NCI-H526 (cell line): ENCODE data around the gene RAD51B.

Source experiments
- DNase-seq, 2 experiments: peaks; one replicate each; lab custom pipeline; 2025; lab: John Stamatoyannopoulos, UW

RAD51B gene

DNA sequence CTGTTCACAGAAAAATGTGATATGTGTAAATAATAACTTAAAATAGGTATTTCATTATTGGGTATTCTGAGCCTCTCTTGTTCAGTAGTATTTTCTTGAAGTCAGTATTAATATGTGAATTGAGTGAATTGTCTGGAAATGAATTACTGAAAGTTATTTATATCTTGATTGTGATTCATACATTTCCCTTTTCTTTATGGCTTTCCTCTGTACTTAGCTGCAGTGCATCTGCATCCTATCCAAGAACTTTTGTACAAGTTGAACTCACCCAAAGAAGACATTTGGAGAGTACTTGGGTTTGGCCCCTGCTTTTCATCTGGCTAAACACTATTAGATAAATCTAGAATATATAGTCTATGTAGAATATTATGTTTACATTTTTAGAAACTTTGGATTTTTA lies 326.0 kb downstream of the RAD51B start:
- no peak for DNase-seq

DNA sequence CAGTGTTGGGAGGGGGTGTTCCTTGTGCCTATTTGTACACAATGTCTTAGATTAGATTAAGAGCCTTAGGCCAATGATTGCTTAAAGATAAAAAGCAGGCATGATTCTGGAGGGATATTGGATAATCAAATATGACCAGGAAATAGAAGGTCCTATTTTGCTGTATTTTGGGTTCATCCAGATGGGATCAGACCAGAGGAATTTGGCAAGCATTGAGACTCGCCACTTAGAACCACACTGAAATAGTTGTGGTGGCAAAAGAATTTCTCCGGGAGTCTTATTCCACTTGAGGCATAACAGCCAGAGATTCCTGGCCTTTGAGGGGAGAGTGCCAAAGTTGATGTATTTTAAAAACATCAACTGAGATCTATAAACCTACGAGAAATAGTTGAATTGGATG lies 327.2 kb downstream of the RAD51B start:
- DNase-seq, result no peak

DNA sequence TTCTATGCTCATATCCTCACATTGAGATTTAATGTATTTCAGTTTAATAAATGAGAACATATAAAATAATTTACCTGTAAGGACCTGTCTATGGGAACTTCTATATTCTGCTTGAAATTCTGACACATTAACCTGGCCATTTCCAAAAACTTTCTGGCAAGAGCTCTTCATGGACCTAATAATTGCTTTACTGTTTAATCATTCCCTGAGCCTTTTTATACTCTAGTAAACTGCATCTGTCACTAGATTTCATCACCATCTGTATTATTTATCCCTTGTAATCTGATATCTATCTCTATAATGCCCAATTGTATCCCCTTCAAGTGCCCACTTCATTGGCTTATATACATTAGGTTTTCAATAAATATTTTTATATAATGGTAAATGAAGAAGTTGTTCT lies 327.7 kb downstream of the RAD51B start:
- no peak for DNase-seq

DNA sequence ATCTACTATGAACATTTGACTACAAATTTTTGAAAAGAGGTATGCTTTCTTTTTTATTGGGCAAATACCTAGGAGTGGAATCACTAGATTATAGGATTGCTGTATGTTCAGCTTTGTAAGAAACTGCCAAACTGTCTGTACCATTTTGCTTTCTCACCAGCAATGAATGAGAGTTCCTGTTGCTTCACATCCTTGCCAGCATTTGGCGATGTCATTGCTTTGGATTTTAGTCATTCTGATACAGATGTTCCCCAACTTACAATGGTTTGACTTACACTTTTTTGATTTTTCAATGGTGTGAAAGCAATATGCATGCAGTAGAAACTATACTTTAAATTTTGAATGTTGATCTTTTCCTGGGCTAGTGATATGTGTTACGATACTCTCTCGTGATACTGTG lies 328.7 kb downstream of the RAD51B start:
- no peak for DNase-seq

DNA sequence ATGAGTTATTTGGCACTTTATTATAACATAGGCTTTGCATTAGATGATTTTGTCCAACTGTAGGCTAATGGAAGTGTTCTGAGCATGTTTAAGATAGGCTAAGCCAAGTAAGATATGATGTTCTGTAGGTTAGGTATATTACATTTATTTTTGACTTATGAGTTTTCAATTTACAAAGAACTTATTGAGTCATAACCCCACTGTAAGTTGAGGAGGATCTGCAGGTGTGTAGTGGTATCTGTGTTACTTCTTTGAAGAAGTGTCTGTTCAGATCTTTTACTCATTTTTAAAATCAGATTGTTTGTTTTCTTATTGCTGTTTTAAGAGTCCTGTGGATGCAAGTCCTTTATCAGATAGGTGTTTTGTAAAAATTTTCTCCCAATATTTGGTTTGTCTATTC lies 329.2 kb downstream of the RAD51B start:
- no peak for DNase-seq

DNA sequence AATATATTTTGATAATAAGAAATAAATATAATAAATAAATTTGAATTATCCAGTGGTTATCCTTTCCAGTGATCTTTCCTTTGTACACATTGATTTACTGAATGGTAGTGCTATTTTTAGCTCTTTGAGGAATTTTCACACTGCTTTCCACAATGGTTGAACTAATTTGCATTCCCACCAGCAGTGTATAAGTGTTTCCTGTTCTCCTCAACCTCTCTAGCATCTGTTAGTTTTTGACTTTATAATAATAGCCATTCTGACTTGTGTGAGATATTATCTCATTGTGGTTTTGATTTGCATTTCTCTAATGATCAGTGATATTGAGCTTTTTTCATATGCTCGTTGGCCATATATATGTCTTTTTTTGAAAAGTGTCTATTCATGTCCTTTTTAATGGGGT lies 333.7 kb downstream of the RAD51B start:
- DNase-seq, result peak; percentile 30 to 49

DNA sequence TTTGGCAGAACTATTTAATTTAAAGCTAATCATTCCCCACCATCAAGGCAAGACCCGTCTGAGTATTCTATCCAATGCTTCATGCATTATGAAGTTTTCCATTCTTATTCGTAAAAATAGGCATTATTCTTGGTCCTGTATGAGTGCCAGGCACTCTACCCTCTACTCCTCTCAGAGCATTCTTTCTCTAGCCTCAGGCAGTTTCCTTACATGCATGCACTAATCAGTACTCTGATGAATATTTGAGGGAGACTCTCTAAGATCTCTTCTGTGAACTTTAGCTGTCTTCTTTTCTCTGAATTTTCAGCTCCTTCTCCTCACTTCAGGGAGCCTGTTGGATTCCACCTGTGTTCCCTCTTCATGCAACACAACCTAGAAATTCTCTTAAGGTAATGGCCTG lies 334.7 kb downstream of the RAD51B start:
- DNase-seq, result no peak

DNA sequence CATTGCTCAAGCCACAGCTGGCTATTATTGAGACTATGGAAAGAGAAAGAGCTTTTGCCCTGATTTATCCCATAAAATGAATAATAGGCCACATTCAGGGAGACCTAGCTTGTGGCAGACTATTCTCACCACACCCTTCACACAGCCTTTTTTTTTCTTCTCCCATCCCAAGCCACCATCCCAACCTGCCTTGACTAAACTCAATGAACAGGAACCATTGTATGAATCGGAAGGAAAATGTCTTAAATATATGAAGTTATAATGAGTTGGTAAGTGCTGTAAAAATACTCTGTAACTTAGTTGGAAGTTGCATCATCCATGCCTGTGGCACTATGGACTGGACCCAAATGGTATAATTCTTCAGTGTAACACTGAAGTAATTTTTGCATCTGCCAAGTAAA lies 338.4 kb downstream of the RAD51B start:
- no peak for DNase-seq

DNA sequence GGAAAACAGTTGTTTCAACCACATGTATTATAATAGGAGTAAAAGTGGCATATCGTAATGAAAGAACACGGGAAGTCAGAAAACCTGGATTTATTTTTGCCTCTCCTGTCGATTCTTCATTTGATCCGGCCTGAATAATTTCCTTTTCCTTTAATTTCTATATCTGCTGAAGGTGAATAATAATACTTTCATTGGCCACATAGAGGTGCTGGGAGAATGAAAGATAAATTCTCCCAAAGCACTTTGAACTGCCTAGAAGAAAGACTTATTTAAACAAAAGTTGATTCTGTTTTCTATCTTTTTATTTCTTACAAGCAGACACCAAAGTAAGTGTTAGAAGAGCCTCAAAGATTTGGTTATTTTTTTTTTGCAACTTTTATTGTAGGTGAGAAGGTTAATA lies 339.1 kb downstream of the RAD51B start:
- DNase-seq, result no peak

DNA sequence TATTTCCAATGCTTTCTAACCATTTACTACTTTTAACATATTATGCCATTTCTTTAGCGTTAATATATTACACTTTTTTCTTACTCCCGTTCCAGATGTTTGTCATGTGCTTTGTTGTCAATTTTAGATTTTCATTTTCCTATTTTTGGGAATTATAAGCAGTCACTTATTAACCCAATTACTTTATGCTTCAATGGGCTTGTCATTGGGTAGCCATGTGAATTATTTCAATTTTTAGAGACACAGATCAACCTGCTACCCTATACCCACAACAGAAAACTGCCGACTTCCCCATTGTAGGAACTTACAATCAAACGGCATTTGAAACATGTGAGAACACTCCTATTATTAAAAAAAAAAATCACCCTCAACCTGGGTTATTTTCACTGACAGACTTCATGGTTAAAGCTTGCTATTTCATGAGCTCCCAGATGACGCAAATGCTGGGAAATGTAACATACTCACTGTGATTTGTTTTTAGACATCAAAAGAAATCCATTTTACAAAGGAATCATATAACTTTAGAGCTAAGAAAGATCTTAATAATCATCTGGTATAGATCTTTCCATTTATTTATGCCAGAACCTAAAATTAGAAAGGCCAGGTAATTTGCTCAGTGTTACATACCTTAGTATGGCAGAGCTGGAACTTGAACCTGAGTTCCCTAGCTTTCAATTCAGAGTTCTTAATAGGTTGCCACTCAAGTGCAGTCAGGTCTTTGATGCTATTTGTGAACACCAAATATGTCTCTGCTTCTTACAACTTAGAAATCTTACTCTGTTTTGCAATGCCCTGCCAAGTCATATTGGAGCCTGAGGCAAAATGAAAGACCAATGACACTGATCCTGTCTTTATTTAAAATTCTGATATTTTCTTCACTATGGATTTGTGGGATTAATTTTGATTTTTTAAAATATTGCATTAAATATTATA lies 340.4 kb downstream of the RAD51B start:
- no peak for DNase-seq

DNA sequence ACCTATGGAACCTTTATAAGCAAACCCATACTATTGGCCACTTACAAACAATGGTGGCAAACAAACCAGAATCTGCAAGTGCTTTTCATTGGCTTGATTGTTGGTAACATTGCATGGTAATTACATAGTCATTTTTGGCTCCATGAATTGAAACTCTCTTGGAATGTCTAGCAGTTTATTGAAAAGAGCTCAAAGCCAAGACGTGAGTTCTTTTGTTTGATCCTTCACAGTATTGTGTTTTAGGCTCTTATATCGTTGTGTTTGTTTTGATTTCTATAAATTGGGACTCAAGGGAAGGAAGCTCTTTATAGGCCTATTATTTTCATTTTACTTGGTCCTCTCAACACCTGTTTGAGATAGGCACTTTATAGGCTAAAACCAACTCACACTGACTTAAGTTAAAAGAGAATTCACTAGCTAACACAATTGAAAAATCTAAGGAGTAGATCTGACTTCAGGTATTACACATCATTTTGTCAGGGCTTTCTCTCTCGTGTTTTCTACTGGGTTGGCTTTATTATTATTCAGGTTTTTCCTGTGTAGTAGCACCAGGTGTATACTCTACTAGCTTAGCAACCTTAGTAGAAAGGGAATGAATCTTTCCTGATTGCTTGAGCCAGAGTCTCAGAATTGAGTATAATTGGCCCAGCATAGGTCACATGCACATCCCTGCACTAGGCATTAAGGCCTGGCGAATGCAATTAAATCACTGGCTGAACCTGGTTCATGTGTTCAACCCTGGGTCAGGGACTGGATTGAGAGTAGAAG lies 341.4 kb downstream of the RAD51B start:
- DNase-seq, result no peak

DNA sequence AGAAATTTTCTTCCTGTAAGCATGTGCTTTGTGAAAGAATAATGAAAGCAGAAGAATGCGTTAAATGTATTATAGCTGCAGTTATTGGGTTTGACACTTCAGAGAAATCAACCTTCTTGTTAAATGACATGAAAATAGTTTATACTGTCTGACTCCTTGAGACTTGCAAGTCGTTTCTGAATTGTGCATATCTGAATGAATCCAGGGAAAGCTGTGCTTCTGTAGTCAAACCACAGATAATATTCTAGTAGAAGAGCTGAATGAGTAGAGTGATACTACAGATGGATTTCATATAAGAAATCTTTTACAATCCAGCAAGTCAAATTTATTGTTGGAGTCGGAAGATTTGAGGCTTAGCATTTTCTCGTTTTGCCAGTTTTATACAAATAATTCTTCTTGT lies 343.3 kb downstream of the RAD51B start:
- no peak for DNase-seq

DNA sequence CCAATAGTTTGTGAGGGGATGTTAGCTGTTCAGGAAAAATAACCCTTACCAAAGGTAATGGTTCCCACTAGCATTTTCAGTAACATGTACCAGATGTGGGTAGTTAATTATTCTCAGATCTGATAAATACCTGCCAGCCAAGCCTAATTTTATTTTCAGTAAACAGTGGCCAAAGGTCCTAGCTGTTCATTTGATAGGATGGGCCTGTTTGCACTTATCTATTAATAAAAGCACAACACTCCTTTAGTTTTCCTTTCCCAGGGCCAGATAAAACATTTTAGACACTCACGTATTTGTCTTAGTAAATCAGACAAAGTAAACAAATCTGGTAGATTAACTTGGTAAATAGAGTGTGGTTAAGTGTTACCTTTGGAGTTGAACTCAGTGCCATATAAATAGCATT lies 345.1 kb downstream of the RAD51B start:
- no peak for DNase-seq

DNA sequence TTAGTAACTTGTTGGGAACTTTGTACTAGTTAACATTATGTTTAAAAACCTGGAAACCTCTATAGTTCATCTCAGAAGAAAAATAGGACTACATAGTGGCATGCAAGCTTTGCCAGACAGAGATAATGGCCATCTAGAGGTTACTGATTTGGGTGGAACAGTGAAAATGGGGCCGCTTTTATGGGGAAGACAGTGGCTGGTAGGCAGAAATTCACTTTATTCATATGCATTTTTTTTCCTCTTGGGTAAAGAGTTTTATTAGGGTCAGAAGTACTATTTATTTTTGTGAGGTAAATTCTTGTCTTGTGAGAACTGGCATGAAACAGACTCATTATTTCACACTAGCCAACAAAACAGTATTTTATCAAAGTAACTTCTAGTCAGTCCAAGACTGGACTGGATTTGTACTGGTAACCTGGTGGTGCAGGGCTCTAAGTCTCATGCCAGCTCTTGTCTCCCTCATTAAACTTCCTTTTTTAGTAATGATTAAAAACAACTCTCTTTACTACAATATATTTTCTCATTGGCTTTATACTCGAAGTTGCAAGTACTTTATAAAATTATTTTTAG lies 345.8 kb downstream of the RAD51B start:
- no peak for DNase-seq

DNA sequence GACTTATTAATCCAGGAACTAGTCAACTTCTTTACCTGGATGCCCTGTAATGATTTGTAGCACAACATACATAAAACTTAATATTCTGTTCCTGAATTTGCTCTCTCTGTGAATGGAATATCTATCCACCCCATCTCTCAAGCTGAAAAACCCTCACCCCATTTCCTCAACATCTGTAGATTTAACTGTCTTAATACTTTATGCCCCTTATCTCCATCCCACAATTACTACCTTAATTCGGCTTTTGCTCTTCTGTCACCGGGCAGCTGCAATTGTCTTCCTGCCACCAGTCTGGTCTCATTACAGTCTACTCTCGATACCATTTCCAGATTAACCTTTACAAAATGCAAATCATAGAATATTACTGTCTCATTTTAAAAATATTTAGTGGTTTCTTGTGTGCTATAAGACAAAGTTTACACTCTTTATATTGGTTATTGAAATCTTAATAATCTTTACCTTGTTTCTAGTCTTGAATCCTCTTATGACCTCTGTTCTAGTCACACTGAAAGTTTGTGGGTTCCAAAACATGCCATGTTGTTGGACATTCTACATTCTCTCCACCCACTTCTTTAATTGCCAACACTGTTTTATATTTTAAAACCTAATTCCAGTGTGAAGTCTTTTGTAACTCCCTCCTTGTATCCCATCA lies 347.3 kb downstream of the RAD51B start:
- DNase-seq, result no peak

DNA sequence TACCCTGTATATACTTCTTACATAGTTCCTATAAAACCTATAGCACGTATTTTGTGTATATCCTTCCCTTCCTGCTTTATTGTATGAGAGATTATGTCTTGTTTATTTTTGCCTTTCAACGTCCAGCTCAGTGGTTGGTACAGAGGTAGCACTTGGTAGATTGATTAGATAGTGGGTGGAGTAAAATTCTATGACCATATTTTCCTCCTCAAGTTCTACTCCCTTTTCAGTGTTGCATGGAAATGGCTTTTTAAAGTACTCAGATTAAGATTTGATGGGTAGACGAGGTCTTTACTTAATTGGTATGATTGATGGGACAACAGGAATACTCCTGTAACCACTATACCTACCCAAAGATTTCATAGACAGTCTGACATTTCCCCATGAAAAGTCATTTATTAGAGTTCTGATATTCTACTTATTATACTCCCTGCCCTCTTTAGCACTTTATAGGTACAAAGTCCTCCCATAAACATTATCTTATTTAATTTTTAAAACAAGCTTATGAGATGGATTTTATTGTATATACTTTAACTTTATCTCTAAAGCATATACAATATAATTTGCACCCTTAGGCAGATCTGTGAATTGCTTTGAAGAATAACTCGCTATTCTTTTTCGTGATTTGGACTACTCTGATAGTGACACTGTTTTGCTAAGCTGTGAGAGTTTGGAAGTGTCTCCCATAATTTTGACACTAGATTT lies 348.0 kb downstream of the RAD51B start:
- DNase-seq, result no peak

DNA sequence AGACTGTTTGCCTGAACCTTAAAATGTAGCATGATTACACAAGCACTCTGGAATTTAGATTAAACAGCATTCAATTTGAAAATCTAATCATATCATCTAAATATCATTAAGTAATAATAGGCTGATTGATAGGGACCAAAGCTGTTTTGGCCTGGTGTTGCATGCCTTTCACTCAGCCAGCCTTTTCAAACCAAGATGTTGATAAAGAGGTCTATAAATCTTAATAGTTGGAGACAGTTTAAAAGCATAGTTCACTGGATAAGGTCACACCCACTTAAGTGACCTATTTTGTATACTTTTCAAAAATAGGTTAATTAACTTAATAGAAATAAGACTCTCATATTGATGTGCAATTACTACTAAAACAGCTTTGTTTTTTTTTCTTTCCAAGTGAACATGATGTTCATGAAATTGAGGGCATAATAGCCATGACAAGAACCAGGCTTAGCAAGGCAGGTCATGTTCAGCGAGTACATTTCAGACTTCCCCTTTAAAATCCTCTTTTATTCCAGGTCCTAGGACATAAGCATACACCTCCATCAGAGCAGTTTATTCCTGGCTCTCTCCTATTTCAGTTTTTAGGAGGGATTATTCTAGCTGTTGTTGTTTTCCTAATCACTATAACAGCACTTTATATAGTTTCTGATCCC lies 349.0 kb downstream of the RAD51B start:
- DNase-seq, result no peak

DNA sequence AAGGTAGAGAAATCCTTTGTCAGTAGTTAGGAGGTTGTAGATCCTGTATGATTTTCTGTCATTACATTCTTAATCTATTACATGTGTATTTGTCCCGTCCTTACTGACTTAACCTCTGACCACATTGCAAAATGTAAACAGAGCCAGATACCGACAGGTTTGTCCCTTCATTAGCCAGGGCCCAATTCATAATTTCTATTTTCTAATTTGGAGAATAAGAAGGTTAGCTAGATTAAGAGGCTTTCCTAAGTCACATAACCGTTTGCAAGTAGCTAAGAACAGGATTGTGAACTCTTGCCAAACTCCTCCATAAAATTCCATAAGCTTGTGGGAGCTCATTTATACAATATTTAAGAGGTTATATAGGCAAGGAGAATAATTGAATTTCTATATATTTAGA lies 352.6 kb downstream of the RAD51B start:
- no peak for DNase-seq

DNA sequence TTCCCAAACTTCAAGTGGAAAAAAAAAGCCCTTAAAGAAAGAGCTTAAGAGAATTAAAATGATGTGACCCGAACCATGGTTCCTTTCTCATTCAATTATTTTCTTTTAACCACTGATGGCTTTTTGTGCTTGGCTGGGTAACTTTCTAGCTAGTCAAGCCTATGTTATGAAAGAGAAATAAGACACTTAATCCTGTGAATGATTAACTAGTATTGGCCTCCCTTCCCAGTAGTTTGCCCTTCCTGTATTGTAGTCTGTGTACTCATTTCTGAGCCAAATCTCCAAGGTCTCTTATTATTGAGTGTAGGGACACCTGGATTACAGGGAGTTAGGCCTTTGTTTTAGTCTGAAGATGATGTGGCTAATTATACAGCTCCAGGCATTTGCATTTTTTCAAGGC lies 353.0 kb downstream of the RAD51B start:
- peak; percentile 30 to 68 for DNase-seq

DNA sequence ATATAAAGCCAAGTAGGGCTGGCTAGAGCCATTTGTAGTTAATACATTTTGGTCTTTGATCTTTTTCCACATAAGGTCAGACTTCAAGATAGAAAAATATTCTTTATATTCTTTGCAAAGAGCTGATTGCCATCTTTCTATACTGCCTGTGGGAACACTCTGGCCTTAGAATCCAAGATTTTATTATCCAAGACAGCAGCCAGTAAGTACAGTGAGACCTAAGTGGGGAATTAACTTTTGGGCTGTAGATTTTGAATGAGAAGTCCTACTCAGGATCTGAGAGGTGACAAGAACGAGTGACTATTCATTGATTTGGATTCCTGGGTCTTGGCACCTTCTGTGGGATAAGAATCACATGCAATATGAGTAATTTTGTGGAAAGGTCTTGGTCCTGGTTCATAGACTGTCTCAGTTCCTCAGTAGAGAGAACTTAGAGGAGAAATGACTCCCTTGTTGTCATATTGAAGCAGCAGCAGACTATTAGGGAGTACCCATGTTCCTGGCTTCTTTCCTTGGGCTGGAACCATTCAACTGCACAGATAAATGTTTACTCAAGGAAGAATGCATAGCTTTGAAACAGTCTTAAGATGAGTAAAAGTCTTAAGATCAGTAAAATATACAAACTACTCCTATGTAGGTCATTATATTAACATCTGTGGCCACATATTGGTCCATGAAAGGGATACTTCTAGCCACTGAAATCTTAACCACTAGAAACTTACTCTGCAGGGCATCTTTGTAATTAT lies 353.8 kb downstream of the RAD51B start:
- DNase-seq, result no peak

DNA sequence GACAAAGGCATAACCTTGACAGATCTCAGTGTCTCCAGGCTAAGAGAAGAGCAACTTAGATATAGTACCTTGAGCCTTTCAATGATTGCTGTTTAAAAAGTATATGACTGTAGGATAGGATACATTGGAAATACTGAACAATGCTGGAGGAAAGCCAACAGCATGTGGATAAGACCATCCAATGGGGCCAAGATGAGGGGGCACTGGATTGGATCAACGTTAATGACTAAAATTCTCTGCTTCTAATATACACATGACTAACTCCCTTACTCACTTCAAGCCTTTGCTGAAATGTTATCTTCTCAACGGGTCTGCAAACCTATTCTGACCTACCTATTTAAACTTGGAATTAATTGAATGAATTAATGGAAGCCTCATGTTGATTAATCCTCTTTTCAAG lies 354.9 kb downstream of the RAD51B start:
- DNase-seq, result no peak
